Bronchial epithelial cell (primary cell): Measurements from ENCODE around the gene SAMD5. TPM values are rescaled to one million over a fixed set of nuclear protein-coding genes. Genes with fewer than 3 reads are reported as not detected.

Experiments
- DNase-seq: peaks from one replicate; pipeline ENCODE4 v3.0.0-alpha.2; 2010; ENCODE audit warnings: low read depth
- FAIRE-seq: peaks from 2 replicates; lab custom pipeline; 2011; peaks lifted over from hg19 to GRCh38; lab: Jason Lieb, UNC
- H3K27me3 ChIP-seq: 2 replicates; pipeline ENCODE4 v1.5.1; 2011; ENCODE audit warnings: low read length; ENCODE audit not compliant: control insufficient read depth, insufficient read depth
- H3K36me3 ChIP-seq: 2 replicates; pipeline ENCODE4 v1.5.1; 2011; ENCODE audit warnings: low read length; ENCODE audit not compliant: control insufficient read depth, insufficient read depth
- H3K4me3 ChIP-seq: 2 replicates; pipeline ENCODE4 v1.5.1; 2011; ENCODE audit warnings: mild to moderate bottlenecking, low read depth, low read length, control low read depth
- total RNA-seq: library from RNA; depleted of rRNA; stranded (reverse); fragments of >200 nt; gene quantifications from 2 replicates; pipeline ENCODE4 v1.2.1, GENCODE V29; 2014
- TF ChIP-seq, protein P1 (sequence below): IDR thresholded peaks from 2 replicates; pipeline ENCODE4 v1.5.1; 2011; ENCODE audit warnings: mild to moderate bottlenecking, moderate library complexity, low read length, control low read depth, inconsistent platforms; ENCODE audit not compliant: insufficient read depth, severe bottlenecking

The SAMD5 gene
- total RNA-seq, 1 donor from 2014 or later = 2.6 TPM

DNA sequence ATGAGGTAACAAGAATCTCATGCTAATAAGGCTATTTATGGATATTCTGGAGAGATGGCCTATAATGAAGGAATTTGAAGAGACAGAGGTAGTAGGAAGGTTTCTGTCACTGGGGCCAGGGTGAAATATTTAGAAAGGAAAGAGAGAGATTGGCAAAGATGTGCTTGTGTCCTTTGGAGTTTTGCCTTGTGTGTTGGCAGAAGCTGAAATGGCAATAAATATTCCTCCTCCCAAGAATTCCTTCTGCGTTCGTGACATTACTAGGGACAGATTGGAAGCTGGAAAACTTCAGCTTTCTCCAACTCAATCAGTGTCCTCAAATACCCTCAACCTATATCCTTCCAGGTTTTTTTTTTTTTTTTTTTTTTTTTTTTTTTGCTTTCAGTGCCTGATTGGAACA is 6.3 kb downstream of the SAMD5 start:
- no peaks in the 10 kb centered on the region for H3K36me3 ChIP-seq
- TF ChIP-seq, protein P1, sequence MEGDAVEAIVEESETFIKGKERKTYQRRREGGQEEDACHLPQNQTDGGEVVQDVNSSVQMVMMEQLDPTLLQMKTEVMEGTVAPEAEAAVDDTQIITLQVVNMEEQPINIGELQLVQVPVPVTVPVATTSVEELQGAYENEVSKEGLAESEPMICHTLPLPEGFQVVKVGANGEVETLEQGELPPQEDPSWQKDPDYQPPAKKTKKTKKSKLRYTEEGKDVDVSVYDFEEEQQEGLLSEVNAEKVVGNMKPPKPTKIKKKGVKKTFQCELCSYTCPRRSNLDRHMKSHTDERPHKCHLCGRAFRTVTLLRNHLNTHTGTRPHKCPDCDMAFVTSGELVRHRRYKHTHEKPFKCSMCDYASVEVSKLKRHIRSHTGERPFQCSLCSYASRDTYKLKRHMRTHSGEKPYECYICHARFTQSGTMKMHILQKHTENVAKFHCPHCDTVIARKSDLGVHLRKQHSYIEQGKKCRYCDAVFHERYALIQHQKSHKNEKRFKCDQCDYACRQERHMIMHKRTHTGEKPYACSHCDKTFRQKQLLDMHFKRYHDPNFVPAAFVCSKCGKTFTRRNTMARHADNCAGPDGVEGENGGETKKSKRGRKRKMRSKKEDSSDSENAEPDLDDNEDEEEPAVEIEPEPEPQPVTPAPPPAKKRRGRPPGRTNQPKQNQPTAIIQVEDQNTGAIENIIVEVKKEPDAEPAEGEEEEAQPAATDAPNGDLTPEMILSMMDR = no peak
- DNase-seq = no peak
- FAIRE-seq = no peak
- no peaks in the 10 kb centered on the region for H3K27me3 ChIP-seq
- no peak overlapping the region for H3K4me3 ChIP-seq

DNA sequence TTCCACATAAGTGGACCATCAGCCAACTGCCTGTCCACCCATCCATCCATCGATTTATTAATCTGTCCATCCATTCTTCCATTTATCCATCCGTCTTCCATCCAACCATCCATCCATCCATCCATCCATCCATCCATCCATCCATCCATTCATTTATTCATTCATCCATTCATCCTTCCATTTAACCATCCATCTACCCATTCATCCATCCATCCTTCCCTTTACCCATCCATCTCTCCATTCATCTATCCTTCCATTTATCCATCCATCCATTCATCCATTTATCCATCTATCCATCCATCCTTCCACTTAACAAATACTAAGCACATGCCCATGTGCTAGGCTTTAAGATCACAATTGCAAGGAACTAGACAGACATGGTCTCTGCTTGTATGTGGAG is 6.8 kb downstream of the SAMD5 start:
- TF ChIP-seq, protein P1 = no peak
- Histone ChIP-seq H3K4me3 (no peak overlapping the region), H3K36me3 (no peaks in the 10 kb centered on the region), H3K27me3 (no peaks in the 10 kb centered on the region)
- FAIRE-seq (no peak), DNase-seq (no peak)

DNA sequence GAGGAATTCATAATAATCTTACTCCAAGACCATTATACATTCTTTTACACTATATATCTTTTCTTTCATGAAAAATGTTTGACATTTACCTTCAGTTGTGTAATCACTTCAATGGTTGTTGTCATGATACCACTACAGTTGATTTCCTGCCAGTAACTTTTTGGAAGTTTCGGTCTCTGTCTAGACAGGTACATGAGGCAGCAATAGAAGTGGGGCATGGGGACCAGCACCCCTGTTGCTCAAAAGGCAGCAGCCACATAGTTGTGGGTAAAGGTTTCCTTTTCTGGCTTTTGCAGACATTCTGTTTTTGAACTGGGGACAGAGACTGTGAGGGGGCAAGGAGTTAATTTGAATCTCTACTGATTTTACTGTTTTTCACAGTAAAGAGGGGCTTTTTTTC is 14.1 kb downstream of the SAMD5 start:
- no peaks in the 10 kb centered on the region for H3K36me3 ChIP-seq
- FAIRE-seq (no peak), DNase-seq (peak; percentile 45)
- TF ChIP-seq, protein P1 = no peak
- H3K4me3 ChIP-seq = no peak overlapping the region
- no peaks in the 10 kb centered on the region for H3K27me3 ChIP-seq

DNA sequence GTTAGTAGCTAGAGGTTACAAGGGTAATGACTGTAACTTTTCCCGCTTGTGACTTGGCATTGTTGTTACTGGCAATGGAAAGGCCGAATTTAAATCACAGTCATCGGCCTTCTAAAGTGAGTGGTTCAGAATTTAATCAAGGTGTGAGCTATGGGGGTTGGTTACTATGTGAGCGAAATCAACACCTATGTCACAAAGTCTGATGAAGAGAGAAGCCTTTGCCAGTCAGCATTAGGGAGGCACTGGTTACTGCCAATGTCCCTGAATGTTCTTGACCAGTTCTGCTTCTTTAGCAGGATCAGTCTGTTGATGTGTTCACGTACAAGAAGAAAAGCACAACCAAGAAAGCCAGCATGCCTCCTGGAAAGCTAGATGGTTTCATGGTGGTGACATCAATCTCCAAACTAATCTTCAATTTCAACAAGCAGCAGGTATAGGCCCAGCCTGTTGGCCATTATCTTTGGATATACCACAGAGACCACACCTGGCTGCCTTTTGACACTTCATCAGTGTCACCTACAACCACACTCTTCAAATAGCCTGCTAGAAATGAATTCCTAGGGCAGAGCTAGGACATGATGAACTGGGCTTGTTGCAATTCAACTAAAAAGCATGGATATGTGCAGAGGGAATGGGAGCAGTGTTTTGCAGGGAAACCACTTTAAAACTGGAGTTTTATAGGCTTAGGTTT is 17.2 kb downstream of the SAMD5 start:
- no peaks in the 10 kb centered on the region for H3K36me3 ChIP-seq
- H3K4me3 ChIP-seq = no peak overlapping the region
- FAIRE-seq (peak; percentile 50), DNase-seq (no peak)
- TF ChIP-seq, protein P1 = no peak
- H3K27me3 ChIP-seq = no peaks in the 10 kb centered on the region

DNA sequence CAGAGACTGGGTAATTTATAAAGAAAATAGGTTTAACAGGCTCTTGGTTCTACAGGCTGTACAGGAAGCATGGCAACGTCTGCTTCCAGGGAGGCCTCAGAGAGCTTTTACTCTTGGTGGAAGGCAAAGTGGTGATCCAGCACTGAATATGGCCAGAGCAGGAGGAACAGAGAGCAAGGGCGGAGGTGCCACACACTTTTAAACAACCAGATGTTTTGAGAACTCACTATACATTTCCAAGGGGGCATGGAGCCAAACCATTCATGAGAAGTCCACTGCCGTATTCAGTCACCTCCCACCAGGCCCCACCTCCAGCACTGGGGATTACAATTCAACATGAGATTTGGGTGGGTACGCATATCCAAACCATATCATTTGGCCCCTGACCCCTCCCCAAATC is 18.7 kb downstream of the SAMD5 start:
- TF ChIP-seq, protein P1 = no peak
- Histone ChIP-seq H3K4me3 (no peak overlapping the region), H3K36me3 (no peaks in the 10 kb centered on the region), H3K27me3 (no peaks in the 10 kb centered on the region)
- no peak for FAIRE-seq
- DNase-seq = no peak
